Measurements from ENCODE around the gene TBC1D32.
A peak's percentile ranks its signal among the peaks of the same experiment; 100 is the strongest.
"Not testable (repeated sequence)": the region's sequence is repeated elsewhere in the genome, so short reads cannot be mapped to it uniquely, and the experiment has no call there.

The TBC1D32 gene, protein sequence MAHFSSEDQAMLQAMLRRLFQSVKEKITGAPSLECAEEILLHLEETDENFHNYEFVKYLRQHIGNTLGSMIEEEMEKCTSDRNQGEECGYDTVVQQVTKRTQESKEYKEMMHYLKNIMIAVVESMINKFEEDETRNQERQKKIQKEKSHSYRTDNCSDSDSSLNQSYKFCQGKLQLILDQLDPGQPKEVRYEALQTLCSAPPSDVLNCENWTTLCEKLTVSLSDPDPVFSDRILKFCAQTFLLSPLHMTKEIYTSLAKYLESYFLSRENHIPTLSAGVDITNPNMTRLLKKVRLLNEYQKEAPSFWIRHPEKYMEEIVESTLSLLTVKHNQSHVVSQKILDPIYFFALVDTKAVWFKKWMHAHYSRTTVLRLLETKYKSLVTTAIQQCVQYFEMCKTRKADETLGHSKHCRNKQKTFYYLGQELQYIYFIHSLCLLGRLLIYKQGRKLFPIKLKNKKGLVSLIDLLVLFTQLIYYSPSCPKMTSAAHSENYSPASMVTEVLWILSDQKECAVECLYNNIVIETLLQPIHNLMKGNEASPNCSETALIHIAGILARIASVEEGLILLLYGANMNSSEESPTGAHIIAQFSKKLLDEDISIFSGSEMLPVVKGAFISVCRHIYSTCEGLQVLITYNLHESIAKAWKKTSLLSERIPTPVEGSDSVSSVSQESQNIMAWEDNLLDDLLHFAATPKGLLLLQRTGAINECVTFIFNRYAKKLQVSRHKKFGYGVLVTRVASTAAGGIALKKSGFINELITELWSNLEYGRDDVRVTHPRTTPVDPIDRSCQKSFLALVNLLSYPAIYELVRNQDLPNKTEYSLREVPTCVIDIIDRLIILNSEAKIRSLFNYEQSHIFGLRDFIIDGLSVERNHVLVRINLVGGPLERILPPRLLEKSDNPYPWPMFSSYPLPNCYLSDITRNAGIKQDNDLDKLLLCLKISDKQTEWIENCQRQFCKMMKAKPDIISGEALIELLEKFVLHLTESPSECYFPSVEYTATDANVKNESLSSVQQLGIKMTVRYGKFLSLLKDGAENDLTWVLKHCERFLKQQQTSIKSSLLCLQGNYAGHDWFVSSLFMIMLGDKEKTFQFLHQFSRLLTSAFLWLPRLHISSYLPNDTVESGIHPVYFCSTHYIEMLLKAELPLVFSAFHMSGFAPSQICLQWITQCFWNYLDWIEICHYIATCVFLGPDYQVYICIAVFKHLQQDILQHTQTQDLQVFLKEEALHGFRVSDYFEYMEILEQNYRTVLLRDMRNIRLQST

DNA sequence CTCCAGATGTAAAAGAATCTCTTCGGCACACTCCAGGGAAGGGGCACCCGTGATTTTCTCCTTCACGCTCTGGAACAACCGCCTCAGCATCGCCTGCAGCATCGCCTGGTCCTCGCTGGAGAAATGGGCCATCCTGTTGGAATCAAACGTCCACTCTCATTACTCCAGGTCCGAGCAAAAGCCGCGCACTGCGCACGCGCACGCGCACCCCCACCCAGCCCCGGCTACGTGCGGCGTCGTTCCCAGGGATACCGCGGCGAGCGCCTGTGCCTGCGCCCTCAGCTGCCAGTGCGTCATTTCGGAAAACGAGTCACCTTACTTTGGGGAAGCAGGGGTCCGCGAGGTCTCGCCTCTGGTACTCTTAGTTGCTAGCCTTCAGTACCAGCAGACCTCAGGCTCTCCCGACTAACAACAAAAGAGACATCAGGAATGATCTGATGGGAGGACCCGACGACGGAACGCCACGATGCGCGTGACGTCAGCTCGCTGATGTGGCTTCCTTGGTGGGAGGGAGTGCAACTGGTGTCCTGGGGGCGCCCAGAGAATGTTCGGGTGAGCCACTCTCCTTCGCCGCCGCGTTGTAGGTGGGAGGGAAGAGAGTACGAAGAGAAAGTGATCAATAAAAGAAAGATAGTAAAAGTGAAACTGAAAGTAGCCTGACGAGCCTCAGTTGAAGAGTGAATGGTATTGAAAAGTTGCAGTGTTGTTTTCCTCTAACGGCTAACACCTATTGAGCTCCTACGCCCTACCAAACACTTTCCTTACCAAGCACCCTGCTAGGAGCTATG is at the start of gene TBC1D32:
Gene TBC1D32, minus strand, starts transcription at position 182 of the 788 bp plus-strand sequence. Its CDS starts 50 bp downstream, at position 132.
- peak; percentile 94 to 96 (median 96) for DNase-seq

DNA sequence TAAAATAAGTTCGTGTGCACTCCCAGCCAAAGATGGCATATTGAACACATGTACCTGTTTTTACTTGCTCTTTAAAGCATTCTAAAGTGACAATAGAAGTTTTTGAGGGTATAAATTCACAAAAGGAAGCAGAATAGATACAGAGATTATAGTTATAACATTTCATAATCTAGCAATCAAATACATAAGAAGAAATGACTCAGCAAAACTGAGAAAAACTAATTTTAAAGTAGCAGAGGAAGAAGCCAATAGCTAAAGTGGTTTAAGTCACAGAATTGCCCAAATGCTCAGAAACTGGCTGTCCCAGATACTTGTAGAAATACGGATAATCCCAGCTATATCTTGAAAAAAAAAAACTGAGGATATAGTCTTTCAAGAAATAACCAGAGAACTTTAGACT is 49.2 kb upstream of the TBC1D32 start:
- no peak for DNase-seq

DNA sequence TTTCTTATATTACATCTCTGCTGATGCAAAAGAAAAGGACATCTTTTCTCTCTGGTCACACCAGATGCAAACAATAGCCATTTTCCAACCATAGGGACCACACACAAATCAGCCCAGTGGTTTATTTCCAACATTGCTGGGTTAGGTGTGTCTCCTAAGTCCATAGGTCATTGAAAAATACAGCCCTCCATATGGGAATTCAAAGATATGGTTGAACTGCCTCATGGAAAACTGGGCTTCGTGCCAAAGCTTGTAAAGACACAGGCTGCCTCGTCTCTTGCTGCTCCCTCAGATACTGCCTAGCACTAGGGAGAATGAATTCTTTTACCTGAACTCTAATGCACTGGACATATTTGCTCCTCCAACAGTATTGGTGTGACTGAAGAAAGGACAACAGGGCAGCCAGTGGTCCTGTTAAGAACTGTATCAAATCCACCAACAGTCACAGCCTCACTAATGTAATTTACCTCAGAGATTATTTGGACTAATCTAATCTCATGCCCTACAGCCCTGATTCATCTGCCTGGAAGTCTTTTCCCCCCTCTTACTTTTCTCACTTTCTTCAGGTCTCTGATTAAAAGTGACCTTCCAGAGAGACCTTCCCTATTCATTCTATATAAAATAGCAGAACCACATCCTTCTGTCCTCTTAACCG is 48.3 kb upstream of the TBC1D32 start:
- DNase-seq: no peak

DNA sequence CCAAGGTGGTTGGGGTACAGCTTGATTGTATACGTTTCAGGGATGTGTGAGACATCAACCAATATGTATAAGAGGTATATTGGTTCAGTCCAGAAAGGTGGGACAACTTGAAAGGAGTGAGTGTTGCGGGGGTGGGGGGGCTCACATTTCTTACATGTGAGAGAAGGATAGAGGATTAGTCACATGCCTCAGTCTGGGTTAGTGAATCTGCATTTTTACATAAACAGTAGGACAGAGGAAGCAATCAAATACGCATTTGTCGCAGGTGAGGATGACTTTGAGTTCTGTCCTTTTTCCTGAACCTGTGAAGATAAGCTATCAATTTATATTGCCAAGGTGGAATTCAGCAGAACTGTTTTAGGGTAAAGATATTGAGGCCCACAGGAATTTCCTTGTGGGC is 42.1 kb upstream of the TBC1D32 start:
- DNase-seq: no peak

DNA sequence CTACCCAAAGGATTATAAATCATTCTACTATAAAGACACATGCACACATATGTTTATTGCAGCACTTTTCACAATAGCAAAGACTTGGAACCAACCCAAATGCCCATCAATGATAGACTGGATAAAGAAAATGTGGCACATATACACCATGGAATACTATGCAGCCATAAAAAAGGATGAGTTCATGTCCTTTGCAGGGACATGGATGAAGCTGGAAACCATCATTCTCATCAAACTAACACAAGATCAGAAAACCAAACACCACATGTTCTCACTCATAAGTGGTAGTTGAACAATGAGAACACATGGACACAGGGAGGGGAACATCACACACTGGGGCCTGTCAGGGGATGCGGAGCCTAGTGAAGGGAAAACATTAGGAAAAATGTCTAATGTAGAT is 39.9 kb upstream of the TBC1D32 start:
- DNase-seq: not testable (repeated sequence)

DNA sequence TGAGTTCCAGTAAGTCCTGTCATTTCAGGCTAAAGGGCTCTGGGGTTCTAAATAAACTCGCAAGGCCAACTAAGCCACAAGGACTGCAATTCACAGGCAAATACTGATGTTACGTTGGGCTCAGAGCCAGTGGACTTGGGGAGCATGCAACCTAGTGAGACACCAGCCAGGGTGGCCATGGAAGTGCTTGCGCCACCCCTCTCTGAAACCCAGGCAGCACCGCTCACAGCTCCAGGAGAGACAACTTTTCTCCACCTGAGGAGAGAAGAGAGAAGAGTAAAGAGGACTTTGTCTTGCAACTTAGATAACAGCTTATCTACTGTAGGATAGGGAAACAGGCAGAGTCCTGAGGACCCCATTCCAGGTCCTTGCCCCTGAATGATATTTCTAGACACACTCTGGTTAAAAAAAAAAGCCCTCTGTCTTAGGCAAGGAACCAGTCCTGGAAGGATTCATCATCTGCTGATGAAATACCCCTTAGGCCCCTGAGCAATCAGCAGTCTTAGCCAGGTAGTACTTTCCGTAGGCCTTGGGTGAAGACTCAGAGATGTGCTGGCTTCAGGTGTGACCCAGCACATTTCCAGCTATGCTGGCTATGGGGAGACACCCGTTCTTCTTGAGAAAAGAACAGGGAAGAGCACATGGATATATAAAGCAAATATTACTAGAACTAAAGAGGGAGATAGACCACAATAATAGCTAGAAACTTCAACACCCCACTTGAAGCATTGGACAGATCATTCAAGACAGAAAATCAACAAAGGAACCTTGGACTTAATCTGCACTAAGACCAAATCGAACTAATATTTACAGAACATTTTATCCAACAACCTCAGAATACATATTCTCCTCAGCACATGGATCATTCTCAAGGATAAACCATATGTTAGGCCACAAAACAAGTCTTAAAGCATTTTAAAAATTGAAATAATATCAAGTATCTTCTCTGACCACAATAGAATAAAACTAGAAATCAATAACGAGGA is 31.5 kb upstream of the TBC1D32 start:
- DNase-seq: no peak

DNA sequence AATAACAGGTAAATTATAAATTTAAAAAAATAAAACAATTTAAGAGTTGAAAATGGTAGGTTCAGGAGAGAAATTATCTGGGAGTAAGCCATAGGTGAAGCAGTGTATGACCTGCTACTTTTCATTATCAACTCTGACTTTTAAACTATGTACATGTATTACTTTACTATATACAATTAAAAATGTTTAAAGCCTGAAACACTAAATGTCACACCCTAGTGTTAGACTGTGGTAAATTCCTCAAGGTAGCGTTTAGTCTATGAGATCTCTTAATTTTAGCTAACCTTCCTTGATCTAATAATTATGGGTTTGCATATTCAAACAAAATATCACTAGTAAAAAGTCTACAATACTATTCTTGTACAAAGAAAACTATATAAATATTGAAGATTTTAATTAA is 22.3 kb upstream of the TBC1D32 start:
- no peak for DNase-seq

DNA sequence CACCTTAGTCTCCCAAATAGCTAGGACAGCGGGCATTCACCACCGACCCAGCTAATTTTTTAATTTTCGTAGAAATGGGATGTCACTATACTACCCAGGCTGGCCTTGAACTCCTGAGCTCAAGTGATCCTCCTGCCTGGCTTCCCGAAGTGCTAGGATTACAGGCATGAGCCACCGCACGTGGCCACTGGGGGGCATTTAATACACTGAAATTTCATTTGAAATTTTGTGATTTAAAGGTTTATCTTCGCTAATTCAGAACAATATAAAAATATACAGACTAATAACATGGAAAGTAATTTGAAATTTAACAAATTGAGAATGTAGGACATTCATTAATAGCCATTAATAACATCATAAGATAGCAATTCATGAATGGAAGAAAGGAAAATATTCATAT is 20.5 kb upstream of the TBC1D32 start:
- peak in 1 of 3 donors; percentile 3 for DNase-seq

DNA sequence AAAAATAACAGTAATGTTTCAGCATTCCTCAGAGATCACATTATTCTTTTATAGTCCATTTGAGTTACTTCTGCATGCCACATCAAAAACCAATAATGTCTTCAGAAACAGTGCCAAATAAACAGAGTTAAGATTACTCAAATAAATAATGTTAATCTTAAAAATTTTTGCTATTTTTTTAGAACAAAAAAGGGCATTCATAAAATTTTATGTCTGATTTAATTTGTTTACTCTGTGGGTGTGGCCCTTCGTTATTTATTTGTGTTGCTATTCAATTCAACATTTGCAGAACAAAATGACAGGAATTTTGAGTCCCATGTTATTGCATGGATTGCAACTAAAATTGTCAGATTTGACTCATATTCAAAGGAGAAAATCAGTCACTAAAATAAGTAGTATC is 18.7 kb upstream of the TBC1D32 start:
- no peak for DNase-seq

DNA sequence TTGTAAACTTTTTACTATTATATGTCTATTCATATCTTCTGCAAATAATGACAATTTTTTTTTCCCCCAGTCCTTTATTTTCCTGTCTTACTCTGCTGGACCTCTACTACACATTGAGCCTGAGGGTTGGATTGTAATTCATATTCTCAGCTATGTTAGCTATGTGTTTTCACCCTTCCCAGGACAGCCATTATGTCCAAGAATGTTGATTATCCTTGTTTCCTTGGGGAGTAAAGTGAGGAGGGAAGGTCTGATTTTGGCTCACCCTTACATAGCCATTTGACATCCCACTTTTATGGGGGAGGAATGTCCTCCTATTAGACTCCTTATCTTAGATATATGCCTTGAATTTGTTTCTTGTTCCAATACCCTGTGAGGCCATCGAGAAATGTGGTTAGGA is 17.6 kb upstream of the TBC1D32 start:
- DNase-seq: no peak

DNA sequence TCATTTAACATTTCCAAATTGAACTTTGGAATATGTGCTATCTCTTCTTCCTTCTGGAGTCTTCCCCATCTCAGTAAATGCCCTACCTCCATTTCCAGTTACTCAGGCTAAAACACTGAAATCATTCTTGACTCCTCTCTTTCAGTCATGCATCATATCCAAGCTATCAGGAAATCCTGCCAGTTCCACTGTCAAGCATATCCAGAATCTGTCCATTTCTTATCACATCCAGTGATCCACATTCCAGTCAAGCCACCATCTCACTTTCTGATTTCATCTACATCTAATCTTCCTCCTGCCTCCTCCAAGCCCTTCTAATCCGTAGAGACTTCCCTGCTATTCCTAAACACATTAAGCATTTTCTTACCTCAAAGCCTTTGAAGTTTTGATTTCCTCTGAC is 15.3 kb upstream of the TBC1D32 start:
- no peak for DNase-seq

DNA sequence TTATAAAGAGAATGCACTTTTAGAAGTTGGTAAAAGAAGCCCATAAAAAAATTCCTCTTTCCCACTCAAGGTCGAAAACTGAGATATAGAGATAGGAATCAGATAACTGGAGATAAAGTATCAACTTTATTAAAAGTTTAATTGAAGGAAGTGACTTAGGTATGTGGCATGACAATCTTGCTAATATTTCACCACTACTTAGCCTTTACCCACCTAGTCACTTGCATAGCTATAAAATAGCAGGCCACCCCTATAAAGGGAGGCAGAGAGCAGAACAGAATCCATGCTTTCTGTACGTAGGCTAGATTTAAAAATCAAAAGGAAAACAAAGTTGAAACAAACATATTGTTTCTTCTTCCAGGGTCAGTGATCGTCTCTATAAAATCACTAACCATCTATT is 13.2 kb upstream of the TBC1D32 start:
- no peak for DNase-seq

DNA sequence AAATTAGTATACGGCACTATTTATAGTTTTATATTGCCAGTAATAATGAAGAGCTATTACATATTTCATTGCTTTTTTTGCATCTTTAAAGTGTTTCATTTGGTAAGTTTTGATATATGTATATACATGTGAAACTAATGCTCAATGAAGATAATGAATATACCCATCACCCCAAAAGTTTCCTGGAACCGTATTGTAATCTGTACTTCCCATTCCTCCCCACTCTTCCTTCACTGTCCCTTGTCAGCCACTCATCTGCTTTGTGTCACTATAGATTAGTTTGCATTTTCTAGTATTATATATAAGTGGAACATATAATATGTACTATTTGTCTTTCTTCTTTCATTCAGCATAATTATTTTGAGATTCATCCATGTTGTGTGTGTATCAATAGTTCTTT is 10.3 kb upstream of the TBC1D32 start:
- no peak for DNase-seq

DNA sequence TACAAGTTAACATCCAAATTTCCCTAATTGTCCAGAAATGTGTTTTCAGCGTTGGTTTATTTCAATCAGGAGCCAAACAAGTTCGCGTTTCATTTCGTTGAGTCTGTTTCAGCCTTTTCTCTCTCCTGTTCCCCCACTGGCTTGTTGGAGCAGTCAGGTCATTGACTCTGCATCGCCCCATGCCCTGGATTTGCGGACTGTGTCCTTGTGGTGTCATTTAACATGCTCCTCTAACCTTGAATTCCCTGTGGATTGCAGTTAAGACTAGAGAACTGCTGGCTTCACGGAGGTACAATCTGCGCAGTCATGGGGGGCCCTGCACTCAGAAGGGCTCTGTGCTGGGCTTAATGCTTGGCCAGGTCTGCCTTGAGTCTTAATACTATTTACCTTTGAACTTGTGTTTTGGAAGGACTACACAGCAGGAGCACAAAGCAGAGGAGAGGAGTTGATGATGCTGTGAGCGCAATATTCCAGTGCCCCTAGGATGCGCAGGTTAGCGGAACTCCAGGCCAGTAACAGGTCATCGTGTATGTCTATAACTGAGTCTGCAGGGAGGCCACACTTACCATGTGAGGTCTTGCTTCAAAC is 5.5 kb upstream of the TBC1D32 start:
- DNase-seq: no peak

DNA sequence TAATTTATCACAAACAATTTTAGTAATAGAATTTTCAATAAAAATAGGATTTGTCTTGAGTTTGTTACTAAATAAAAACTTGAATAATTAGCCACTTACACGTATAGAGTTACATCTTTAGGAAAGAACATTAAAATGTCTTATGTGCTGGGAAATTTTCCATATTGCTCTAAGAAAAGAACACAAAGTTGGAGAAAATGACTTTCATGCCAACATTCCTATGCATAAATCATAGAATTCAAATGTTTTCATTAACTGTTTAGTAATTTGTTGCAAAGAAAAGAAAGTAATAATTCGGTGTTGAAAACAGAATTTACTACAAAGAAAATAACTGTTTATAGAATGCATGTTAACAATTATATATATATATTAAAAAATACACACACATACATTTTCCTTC is 4.7 kb upstream of the TBC1D32 start:
- DNase-seq: no peak

DNA sequence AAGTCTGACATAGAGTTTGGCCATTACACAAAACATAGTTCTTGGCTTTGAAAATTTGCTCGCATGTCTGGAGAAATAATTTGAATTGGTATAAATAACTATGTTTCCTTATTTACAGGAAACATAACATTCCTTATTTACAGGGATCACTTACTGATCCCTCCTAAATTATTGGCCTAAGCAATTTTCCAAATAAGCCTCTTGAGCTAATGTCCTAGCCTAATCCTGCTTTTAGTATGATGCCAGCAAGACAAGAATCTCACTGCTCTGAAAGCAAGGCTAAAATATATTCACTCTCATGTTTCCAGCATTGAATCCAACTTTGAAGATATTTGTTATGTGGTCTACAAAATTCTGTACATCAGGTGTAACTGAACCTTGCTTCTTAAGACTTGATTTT is 4.1 kb upstream of the TBC1D32 start:
- DNase-seq: no peak

DNA sequence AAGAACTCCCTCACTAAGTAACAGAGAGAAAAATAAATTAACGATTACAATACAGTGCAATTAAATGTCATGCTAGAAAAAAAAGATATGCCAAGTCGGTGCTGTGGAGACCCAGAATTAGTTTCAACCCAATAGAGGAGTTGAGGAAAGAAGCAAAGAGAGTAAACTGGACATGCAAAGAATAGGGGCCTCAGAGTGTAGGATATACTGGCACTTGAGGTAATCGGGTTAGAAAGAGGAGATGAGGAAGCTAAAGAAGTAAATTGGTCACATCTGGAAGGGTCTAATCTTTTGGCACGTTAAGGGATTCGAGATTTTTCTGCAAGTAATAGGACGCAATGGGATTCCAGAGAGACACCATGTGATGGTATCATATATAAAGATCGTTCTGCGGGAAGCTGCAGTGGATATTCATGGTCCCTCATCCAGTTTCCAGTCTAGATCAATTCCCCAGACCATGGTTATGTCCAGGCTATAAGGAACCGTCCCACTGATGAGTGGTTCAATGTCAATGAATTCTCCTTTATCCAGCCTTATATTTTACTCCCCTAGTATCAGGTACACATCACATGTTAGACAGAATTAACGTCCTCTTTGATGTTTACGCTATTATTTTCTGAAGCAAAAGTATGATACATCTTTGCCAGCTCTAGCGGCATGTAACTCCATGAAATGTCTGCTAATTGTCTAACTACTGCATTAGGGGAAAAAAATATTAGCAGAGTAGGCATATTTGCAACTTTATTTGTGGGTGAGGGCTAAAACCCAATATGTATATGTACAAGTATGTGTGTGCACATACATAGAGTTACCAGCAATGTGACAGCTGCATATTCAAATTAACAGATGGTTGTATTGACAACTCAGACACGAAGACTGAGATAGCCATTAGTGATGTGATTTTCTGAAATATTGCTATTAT is 1.1 kb upstream of the TBC1D32 start:
- no peak for DNase-seq

DNA sequence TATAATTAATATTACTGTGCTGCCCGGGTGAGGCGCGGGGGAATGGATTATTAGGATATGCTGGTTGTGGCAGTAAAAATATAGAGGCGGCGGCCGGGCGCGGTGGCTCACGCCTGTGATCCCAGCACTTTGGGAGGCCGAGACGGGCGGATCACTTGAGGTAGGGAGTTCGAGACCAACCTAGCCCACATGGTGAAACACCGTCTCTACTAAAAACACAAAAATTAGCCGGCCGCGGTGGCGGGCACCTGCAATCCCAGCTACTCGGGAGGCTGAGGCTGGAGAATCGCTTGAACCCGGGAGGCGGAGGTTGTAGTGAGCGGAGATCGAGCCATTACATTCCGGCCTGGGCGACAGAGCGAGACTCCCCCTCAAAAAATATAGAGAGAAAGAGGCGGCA is 586 bp downstream of the TBC1D32 start:
- DNase-seq: not testable (repeated sequence)

DNA sequence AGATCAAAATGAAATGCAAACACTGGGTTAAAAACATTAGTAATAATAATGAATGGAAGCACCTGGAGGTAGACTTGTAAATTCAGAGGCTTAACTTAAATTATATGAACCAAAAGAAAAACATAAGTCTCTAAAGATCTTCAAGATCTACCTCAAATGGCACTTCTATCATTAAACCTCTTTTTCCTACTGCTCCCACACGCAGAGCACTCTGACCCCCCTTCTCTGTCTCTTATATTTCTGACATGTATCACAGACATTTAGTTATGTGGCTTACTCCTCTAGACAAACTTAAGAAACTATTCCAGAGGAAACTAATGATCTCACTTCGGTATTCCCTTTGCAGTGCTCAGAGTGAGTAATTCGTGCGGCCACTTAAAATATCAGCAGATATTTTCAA is 1.1 kb downstream of the TBC1D32 start:
- no peak for DNase-seq
